CD1c-positive myeloid dendritic cell (primary cell): ENCODE measurements around the gene EIF4E2.
"Not testable (repeated sequence)": the region's sequence is repeated elsewhere in the genome, so short reads cannot be mapped to it uniquely, and the experiment has no call there.

Experiments
- DNase-seq: peaks from one replicate; pipeline ENCODE4 v3.0.0-alpha.2; 2016; ENCODE audit errors: extremely low spot score

The EIF4E2 gene

GRCh38 chr2:232521959-232522622 is 28.4 kb upstream of the EIF4E2 start:
- peak; percentile 66 for DNase-seq

DNA sequence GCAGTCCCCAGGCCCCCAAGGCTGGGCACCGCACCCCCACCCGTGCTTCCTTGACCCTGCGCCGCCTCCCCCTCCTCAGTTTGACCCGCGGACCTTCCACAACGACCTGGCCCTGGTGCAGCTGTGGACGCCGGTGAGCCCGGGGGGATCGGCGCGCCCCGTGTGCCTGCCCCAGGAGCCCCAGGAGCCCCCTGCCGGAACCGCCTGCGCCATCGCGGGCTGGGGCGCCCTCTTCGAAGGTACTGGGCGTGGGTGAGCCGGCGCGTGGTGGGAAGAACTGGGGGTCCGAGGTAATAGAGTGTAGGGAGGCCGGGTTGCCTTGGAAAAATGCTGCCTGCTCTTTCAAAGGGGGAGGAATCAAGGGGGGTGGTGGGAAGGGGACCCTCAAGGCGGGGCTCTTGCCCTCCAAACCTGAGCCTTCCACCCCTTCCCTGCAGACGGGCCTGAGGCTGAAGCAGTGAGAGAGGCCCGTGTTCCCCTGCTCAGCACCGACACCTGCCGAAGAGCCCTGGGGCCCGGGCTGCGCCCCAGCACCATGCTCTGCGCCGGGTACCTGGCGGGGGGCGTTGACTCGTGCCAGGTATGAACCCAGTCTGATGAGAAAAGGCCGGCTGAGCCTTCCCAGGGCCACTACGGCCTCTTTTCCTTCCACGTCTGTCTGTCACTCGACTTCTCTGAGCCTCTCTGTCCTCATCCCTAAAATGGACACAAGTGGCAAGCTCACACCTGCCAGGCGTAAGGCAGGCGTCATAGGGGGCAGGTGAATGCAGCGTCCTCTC is 27.7 kb upstream of the EIF4E2 start:
- DNase-seq: no peak

- no peak for DNase-seq
Measured at GRCh38 chr2:232523402-232523681, 27.1 kb upstream of the EIF4E2 start.

DNA sequence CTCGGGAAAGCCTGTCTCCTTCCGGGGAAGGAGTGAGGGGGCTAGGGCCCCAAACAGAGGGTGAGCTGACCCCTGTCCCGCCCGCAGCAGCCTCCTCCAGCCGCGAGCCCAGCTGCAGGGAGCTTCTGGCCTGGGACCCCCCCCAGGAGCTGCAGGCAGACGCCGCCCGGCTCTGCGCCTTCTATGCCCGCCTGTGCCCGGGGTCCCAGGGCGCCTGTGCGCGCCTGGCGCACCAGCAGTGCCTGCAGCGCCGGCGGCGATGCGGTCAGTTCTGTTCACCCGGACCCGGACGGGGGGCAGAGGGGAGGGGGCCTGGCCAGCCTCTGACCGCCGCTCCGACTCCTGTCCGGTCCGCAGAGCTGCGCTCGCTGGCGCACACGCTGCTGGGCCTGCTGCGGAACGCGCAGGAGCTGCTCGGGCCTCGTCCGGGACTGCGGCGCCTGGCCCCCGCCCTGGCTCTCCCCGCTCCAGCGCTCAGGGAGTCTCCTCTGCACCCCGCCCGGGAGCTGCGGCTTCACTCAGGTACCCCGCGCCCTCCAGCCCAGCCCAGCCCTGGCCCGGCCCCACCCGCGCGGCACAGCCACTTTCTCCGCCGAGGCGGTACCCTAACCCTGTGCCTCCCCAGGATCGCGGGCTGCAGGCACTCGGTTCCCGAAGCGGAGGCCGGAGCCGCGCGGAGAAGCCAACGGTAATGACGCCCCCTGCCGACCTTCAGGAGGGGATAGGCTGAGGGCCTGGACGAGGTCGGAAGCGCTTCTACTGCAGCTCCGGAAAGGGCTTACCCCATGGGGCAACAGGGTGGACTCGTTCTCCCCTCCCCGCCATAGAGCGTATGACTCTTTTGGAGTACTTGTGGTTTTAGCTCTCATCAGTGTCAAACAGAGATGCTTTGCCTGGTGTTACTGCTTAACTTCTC is 26.5 kb upstream of the EIF4E2 start:
- DNase-seq: peak; percentile 16

DNA sequence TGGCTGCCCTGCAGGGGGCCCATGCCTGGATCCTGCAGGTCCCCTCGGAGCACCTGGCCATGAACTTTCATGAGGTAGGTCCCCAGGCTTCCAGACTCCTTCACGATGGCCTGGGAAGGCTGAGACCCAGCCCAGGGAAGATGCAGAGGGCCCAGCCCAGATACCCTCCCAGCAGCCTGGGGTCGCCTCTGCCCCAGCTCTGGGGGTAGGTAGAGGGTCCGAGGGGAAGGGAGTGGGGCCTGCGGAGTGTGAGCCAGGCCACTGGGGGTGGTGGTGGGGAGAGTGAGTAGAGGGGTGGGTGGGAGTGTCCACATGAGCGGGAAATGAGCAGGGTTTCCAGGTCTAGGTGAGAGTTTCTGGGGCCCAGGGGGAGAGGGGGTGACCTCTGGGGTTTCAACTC is 25.7 kb upstream of the EIF4E2 start:
- no peak for DNase-seq

GRCh38 chr2:232525199-232525598 is 25.3 kb upstream of the EIF4E2 start:
- no peak for DNase-seq

DNA sequence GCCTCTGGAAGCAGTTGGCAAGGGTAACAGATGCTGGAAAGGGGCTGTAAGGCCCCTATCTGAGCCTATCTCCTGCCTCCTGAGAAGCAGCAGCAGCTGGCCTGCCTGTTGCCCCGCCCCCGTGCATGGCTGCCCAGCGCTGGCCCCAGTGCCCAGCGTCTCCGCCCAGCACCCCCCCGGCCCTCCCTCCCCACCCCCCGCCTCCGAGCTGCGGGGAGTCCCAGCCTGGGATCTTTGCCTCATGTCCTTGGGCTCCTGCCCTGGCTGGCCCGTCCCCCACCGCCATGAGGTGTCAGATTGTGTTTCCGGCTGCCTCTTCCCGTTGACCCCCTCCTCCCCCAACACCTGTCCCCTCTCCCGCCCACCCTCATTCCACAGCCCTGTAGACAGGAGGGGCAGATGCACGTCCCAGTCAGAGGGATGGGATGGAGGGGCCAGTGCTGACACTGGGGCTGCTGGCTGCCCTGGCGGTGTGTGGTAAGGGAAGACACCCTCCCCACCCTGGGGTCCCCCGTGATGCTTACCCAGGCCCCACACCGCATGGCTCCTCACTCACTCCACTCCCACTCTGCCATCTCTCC is 24.6 kb upstream of the EIF4E2 start, which contains the start of gene CHRND:
Gene CHRND (plus strand): TSS at position 370 of the 581 bp plus-strand sequence. CDS start 56 bp downstream, at position 426.
- DNase-seq: no peak

- DNase-seq: no peak
Measured at GRCh38 chr2:232526372-232526941, 24.0 kb upstream of the EIF4E2 start.

DNA sequence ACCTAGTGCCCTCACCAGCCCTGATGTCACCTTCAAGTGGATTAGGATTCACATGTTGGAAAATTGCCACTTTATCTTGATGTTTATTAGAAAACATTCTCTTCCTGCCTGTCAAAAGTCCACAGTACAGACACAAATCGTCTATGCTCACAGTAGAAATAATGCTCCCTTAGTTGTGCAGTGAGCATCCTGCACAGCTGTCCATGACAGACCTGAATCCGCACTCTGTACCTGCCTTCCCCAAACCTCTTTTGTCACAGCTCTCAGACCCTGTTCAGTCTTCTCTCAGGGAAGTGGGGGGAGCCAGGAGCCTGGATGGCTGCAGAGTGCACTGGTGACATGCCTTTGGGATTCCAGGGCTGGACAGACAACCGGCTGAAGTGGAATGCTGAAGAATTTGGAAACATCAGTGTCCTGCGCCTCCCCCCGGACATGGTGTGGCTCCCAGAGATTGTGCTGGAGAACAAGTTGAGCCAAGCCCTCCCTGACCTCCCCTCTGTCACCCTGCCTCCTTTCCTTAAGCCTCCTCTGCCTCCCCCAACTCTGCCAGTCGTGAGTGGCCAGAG is 22.5 kb upstream of the EIF4E2 start:
- no peak for DNase-seq

GRCh38 chr2:232528746-232529460 is 21.6 kb upstream of the EIF4E2 start:
- peak; percentile 65 for DNase-seq

DNA sequence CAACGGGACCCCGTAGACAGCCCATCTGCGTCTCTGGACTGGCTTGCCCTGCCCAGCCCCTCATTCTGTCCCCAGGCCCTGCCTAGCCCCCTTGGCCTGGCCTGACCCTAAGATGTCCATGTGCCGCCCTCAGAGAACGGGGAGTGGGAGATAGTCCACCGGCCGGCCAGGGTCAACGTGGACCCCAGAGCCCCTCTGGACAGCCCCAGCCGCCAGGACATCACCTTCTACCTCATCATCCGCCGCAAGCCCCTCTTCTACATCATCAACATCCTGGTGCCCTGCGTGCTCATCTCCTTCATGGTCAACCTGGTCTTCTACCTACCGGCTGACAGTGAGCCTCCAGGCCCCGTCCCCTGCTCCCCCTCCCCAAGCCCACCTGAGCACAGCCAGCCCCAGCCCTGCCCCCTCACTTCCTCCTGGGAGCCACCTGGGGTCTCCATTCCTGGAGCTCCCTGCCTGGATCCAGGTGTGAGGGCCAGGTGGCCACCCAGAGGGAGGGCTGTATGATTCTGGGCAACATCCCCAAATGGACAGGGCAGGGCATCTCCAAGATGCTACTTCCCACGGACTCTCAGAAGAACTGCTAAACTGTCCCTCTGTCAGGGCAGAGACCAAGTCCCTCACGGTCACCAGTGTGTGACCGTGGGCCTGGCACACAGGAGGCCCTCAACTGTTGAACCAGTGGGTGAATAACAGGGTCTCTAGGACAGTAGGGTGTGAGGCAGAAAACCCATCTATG is 20.5 kb upstream of the EIF4E2 start:
- DNase-seq: no peak

DNA sequence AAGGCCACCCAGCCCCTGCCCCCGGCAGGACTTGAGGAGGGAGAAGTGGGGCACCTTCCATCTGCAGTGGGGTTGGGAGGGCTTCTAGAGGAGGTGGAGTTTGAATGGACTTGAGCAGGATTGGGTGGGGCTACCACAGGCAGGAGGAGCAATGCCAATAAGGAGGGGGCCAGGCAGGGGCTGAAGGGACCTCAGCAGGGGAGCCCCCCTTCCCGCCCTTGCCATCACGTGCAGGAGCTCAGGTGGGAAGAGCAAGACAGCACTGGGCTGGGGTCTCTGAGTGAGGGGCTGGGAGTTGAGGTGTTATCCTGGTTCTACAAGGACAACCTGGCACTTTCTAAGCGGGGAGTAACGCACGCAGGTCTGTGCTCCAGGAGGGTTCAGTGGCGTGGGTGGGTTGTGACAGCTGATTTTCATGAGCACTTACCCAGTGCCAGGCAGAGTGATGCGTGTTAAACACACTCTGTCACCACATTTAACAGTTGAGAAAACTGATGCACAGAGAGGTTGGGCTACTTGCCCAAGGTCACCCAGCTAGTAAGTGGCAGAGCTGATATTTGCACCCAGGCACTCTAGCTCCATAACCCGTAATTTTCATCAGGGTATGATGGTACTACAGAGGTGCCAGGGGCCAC is 19.7 kb upstream of the EIF4E2 start:
- no peak for DNase-seq

DNA sequence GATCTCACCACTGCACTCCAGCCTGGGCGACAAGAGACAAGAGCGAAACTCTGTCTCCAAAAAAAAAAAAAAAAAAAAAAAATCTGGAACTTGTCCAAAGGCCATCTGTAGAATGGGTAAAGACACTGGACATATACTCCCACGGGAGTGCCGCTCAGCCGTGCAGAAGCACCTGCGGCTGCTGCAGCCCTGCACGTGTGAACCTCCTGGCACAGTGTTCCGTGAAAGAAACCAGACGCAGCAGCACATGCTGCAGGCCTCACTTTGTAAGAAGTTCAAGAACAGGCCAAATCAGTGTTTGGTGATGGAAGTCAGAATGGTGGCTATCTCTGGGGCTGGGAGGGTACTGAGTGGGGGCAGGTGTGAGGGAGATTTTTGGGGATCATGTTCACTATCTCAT is 18.1 kb upstream of the EIF4E2 start:
- DNase-seq: no peak

DNA sequence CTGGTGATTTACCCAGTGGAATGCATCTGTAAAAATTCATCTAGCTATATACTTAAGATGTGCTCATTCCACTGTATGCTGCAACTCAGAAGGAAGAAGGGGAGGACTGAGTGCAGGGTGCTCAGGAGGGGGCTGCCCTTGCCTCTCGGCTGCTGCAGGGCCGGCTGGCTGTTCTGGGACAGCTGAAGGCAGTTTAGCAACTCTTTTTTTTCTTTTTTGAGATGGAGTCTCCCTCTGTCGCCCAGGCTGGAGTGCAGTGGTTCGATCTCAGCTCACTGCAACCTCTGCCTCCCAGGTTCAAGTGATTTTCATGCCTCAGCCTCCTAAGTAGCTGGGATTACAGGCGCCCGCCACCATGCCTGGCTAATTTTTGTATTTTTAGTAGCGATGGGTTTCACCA is 17.7 kb upstream of the EIF4E2 start:
- DNase-seq: not testable (repeated sequence)

GRCh38 chr2:232533944-232534710 is 16.4 kb upstream of the EIF4E2 start:
- DNase-seq: peak; percentile 19

DNA sequence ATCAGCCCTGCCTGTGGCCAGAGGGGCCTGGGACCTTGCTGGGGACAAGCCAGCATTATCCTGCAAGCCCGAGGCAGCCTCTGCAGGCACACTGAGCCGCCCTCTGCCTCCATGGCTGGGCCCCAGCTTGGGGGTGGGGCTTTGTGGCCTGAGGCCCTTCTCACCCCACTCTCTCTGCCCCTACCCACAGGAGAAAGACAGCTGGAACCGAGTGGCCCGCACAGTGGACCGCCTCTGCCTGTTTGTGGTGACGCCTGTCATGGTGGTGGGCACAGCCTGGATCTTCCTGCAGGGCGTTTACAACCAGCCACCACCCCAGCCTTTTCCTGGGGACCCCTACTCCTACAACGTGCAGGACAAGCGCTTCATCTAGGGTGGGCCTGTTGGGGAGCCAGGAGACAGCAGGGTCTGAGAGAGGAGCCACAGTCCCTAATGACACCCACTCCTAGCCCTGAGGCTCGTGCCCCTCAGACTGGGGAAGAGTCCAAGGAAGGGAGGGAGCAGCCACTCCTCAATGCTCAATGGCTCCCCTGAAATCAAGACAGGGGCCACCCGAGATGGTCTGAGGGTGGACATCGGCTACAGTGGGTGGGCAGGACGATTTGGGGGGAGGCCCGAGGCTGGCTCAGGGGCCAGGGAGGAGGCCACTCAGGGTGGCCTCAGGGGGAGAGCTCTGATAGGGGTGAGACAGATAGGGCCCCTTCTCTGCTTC is 15.4 kb upstream of the EIF4E2 start:
- no peak for DNase-seq

DNA sequence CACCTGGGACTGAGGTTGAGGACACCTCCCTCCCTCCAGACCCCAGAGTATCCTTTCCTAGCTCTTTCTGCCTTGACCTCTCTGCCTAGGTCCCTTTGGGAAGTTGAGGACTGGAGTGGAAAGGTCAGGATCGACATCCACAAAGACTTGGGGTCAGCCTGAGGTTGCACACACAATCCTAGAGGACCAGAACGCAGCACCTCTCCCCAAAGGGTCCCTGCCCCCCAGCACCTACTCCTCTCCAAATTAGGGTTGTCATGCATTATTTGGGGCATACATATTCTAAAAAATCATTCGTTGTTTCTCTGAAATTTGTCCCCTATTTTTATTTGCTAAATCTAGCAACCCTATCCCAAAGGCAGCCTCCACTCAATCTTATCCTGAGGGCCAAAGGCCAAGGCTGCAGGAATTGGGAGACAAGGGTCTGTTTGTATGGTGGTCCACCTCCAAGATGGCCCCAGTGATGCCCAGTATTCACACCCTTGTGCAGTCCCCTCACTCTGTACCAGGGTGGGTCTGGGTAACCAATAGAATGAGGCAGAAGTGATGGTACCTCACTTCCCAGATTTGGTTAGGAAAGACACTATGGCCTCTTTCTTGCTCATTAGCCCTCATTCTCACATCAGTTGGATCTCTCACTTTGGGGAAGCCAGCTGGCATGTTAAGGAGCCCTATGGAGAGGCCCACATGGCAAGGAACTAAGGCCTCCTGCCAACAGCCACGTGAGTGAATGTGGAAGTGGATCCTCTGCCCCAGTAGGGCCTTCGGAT is 14.5 kb upstream of the EIF4E2 start:
- peak; percentile 30 for DNase-seq
